ENCODE results near the gene SPATA6. TPM values are rescaled to one million over a fixed set of nuclear protein-coding genes. Genes with fewer than 3 reads are reported as not detected.

Gene SPATA6
- total RNA-seq, 1 donor from 2014 or later = 4.2 TPM

- Histone ChIP-seq H3K9me3 (no peaks in the 10 kb centered on the region), H3K4me3 (no peak overlapping the region), H3K27ac (no peak overlapping the region), H3K4me1 (peaks cover 0 to 3% of the 10 kb centered on the region in 2 donors), H3K36me3 (no peaks in the 10 kb centered on the region), H3K27me3 (no peaks in the 10 kb centered on the region)
- peak in 1 of 2 donors; percentile 88 for DNase-seq (ENCODE audit: low spot score in 2 of 2)
- intact Hi-C loops (cut with DNase I) = loop anchor here (1.0 to 5.0 kb wide), 3 partner anchors 47 to 389 kb away; no protein-coding TSS in a partner anchor
- peak; percentile 62 to 91 (median 86) for TF ChIP-seq CTCF (IDR thresholded peaks at IDR 0.05)
Measured at GRCh38 chr1:48498096-48498791, 26.2 kb upstream of the SPATA6 start.

GRCh38 chr1:48495911-48496310 is 23.9 kb upstream of the SPATA6 start:
- H3K4me3 ChIP-seq = no peak overlapping the region
- intact Hi-C loops (cut with DNase I) = loop anchor here (5.0 kb wide), 1 partner anchor 139 kb away; no protein-coding TSS in a partner anchor
- no peak overlapping the region for H3K27ac ChIP-seq
- H3K36me3 ChIP-seq = no peaks in the 10 kb centered on the region
- TF ChIP-seq CTCF (IDR thresholded peaks at IDR 0.05) = no peak
- peaks cover 0 to 3% of the 10 kb centered on the region in 2 donors for H3K4me1 ChIP-seq
- no peaks in the 10 kb centered on the region for H3K9me3 ChIP-seq
- H3K27me3 ChIP-seq = no peaks in the 10 kb centered on the region
- DNase-seq (ENCODE audit: low spot score in 2 of 2) = no peak

GRCh38 chr1:48495166-48495565 is 23.2 kb upstream of the SPATA6 start:
- peaks cover 0 to 3% of the 10 kb centered on the region in 2 donors for H3K4me1 ChIP-seq
- H3K9me3 ChIP-seq = no peaks in the 10 kb centered on the region
- H3K27ac ChIP-seq = no peak overlapping the region
- no peaks in the 10 kb centered on the region for H3K27me3 ChIP-seq
- TF ChIP-seq CTCF (IDR thresholded peaks at IDR 0.05) = no peak
- DNase-seq (ENCODE audit: low spot score in 2 of 2) = no peak
- intact Hi-C loops (cut with DNase I) = loop anchor here (5.0 kb wide), 1 partner anchor 138 kb away; no protein-coding TSS in a partner anchor
- no peaks in the 10 kb centered on the region for H3K36me3 ChIP-seq
- no peak overlapping the region for H3K4me3 ChIP-seq

GRCh38 chr1:48493970-48494769 is 22.2 kb upstream of the SPATA6 start:
- Histone ChIP-seq H3K4me1 (peaks cover 0 to 3% of the 10 kb centered on the region in 2 donors), H3K9me3 (no peaks in the 10 kb centered on the region), H3K4me3 (no peak overlapping the region), H3K27me3 (no peaks in the 10 kb centered on the region), H3K36me3 (no peaks in the 10 kb centered on the region), H3K27ac (no peak overlapping the region)
- intact Hi-C loops (cut with DNase I) = no loop called here
- no peak for DNase-seq (ENCODE audit: low spot score in 2 of 2)
- TF ChIP-seq CTCF (IDR thresholded peaks at IDR 0.05) = no peak

- Histone ChIP-seq H3K4me1 (peaks cover 0 to 3% of the 10 kb centered on the region in 2 donors), H3K9me3 (no peaks in the 10 kb centered on the region), H3K36me3 (no peaks in the 10 kb centered on the region), H3K27me3 (no peaks in the 10 kb centered on the region), H3K27ac (no peak overlapping the region), H3K4me3 (no peak overlapping the region)
- intact Hi-C loops (cut with DNase I) = no loop called here
- DNase-seq (ENCODE audit: low spot score in 2 of 2) = no peak
- TF ChIP-seq CTCF (IDR thresholded peaks at IDR 0.05) = no peak
Measured at GRCh38 chr1:48493041-48493440, 21.0 kb upstream of the SPATA6 start.

All from ascending aorta (tissue), 2 donors.